MCF 10A (cell line): ENCODE results near the gene ING1. TPM values are rescaled to one million over a fixed set of nuclear protein-coding genes. Genes with fewer than 3 reads are reported as not detected.

Experiments
- BruUV-seq: library from RNA; stranded (reverse); fragments of 400-500 nt; replicated peaks from 2 replicates; lab custom pipeline; 2021; lab: Mats Ljungman, UMichigan
- CTCF ChIA-PET: fragments of 300-600 bp; sonication (Branson Sonifier 250); formaldehyde crosslinking; extraction: SDS; loops from one replicate; lab custom pipeline; 2021; ENCODE audit warnings: antibody characterized with exemption, inconsistent platforms; lab: Yijun Ruan, JAX
- POLR2A ChIA-PET: fragments of 300-600, 350-650 bp; sonication (Branson Sonifier 250); formaldehyde crosslinking; extraction: SDS; loops from one replicate; lab custom pipeline; 2020; ENCODE audit warnings: antibody characterized with exemption, inconsistent platforms; lab: Yijun Ruan, JAX
- DNase-seq: peaks from one replicate; pipeline ENCODE4 v3.0.0-alpha.2; 2018; ENCODE audit not compliant: unreplicated experiment
- H3K27ac Mint-ChIP-seq: one replicate; pipeline ENCODE4 v1.8.0; 2022; ENCODE audit warnings: mild to moderate bottlenecking, low read depth, mixed read lengths; ENCODE audit not compliant: unreplicated experiment
- H3K27me3 Mint-ChIP-seq: one replicate; pipeline ENCODE4 v1.8.0; 2022; ENCODE audit warnings: mixed read lengths; ENCODE audit not compliant: insufficient read depth, unreplicated experiment
- H3K36me3 Mint-ChIP-seq: one replicate; pipeline ENCODE4 v1.8.0; 2022; ENCODE audit warnings: mild to moderate bottlenecking, moderate library complexity, mixed read lengths; ENCODE audit not compliant: insufficient read depth, unreplicated experiment
- H3K4me1 Mint-ChIP-seq: one replicate; pipeline ENCODE4 v1.8.0; 2022; ENCODE audit warnings: mixed read lengths; ENCODE audit not compliant: insufficient read depth, unreplicated experiment
- H3K4me3 Mint-ChIP-seq: one replicate; pipeline ENCODE4 v1.8.0; 2022; ENCODE audit warnings: mild to moderate bottlenecking, moderate library complexity, mixed read lengths; ENCODE audit not compliant: unreplicated experiment
- H3K9me3 Mint-ChIP-seq: one replicate; pipeline ENCODE4 v1.8.0; 2022; ENCODE audit warnings: mixed read lengths; ENCODE audit not compliant: unreplicated experiment
- intact Hi-C: fragments of 100-400 bp; cut with micrococcal nuclease; formaldehyde crosslinking; loops from 2 replicates; pipeline ENCODE4 v1.14.1; 2022
- total RNA-seq: library from RNA; stranded (reverse); gene quantifications from 2 replicates; pipeline ENCODE4 v1.2.3, GENCODE V29; 2022
- TF ChIP-seq, protein P1 (sequence below): fragments of 200-600 bp; IDR thresholded peaks from one replicate; pipeline ENCODE4 v1.8.0; 2022; ENCODE audit warnings: antibody characterized with exemption, mild to moderate bottlenecking; ENCODE audit not compliant: unreplicated experiment

Gene ING1
- total RNA-seq, 1 experiment from 2014 or later: 10.0 TPM

DNA sequence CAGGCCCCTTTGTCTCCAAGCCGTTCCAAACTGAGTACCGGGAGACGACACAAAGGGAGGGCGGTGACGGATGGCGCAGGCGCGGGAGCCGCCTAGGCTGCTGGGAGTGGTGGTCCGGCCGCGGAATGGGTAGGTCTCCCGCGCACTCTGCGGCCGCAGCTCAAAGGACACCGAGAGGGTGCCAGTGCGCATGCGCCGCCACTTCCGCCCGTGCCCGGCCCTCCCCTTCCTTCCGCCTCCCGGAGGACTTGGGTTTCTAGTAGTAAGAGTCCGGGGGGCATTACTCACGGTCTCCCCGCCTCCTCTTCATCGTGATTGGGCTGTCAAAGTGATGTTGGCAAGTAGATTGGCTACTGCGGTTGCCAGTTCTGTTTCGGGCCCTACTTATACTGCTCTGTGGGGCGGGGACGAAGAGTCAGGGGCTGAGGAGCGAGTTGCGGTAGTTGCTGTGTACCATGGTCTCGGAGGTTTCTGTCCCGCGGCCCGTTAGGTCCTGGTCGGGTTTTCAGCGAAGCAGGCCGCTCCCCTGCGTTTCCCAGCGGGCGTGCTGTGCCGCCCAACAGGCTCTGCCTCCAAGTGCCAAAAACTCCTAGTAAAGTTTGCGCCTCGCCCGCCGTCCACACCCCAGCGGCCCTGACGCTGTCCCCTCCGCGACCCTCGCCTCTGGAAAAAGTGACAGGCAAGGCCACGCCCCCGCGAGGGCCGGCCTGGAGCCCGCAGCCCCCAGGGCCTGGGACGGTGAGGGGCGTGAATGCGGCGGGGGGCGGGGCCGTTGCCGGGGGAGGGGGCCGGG is 455 bp upstream of the ING1 start:
- ChIA-PET POLR2A (interaction anchor here (0.5 to 2.7 kb wide), 14 partner anchors 9 to 1997 kb away, joined by 3 to 34 read pairs (median 6); partner anchors contain the start of genes ANKRD10, NAXD and RAB20), CTCF (interaction anchor here (0.6 to 0.9 kb wide), 2 partner anchors 35 to 195 kb away, joined by 3 read pairs; no protein-coding TSS in a partner anchor)
- H3K4me3 Mint-ChIP-seq: peak overlapping the region; percentile 92
- intact Hi-C loops: loop anchor here (1.0 to 10.0 kb wide), 2 partner anchors 97 to 342 kb away; no protein-coding TSS in a partner anchor
- TF ChIP-seq, protein P1, sequence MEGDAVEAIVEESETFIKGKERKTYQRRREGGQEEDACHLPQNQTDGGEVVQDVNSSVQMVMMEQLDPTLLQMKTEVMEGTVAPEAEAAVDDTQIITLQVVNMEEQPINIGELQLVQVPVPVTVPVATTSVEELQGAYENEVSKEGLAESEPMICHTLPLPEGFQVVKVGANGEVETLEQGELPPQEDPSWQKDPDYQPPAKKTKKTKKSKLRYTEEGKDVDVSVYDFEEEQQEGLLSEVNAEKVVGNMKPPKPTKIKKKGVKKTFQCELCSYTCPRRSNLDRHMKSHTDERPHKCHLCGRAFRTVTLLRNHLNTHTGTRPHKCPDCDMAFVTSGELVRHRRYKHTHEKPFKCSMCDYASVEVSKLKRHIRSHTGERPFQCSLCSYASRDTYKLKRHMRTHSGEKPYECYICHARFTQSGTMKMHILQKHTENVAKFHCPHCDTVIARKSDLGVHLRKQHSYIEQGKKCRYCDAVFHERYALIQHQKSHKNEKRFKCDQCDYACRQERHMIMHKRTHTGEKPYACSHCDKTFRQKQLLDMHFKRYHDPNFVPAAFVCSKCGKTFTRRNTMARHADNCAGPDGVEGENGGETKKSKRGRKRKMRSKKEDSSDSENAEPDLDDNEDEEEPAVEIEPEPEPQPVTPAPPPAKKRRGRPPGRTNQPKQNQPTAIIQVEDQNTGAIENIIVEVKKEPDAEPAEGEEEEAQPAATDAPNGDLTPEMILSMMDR: no peak
- H3K36me3 Mint-ChIP-seq: peaks cover 19% of the 10 kb centered on the region
- no peaks in the 10 kb centered on the region for H3K27me3 Mint-ChIP-seq
- peak; percentile 99 for DNase-seq
- BruUV-seq: no TSS peak
- no peaks in the 10 kb centered on the region for H3K4me1 Mint-ChIP-seq
- no peaks in the 10 kb centered on the region for H3K9me3 Mint-ChIP-seq
- H3K27ac Mint-ChIP-seq: peak overlapping the region; percentile 96

DNA sequence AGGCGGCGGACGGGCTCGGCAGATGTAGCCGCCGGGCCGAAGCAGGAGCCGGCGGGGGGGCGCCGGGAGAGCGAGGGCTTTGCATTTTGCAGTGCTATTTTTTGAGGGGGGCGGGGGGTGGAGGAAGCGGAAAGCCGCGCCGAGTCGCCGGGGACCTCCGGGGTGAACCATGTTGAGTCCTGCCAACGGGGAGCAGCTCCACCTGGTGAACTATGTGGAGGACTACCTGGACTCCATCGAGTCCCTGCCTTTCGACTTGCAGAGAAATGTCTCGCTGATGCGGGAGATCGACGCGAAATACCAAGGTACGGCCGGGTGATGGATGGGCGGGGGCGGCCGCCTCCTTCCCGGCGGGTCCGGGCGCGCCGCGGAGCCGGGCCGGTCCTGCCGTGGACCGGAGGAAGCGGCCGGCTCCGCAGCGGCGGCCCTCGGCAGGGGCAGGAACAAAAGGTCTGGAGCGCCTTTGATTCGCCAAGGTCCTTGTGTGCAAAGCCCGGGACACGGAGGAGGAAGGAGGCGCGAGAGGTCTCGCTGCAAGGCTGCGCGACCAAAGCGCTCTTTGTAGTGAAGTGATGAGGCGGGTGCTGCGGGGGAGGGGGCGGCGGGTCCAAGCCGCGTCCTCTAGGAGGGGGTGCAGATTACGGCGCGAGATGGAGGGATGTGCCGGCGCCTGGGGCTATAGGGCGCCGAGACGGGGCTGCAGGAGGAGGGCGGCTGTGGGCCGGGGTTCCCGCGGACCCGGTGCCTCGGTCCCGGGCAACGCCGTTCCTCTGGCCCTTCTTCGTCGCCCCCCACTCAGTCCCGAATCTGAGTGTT is 689 bp downstream of the ING1 start:
- H3K27me3 Mint-ChIP-seq: no peaks in the 10 kb centered on the region
- CTCF ChIA-PET: interaction anchor here (0.8 to 1.5 kb wide), 2 partner anchors 9 to 31 kb away, joined by 3 to 6 read pairs; no protein-coding TSS in a partner anchor
- no TSS peak for BruUV-seq
- peak overlapping the region; percentile 92 for H3K4me3 Mint-ChIP-seq
- H3K36me3 Mint-ChIP-seq: peaks cover 19% of the 10 kb centered on the region
- peak; percentile 48 for DNase-seq
- intact Hi-C loops: loop anchor here (1.0 to 10.0 kb wide), 3 partner anchors 98 to 341 kb away; partner anchors contain the start of gene ANKRD10
- H3K27ac Mint-ChIP-seq: peak overlapping the region; percentile 91
- TF ChIP-seq, protein P1: no peak
- H3K9me3 Mint-ChIP-seq: no peaks in the 10 kb centered on the region
- no peaks in the 10 kb centered on the region for H3K4me1 Mint-ChIP-seq
- POLR2A ChIA-PET: interaction anchor here (0.7 to 5.4 kb wide), 10 partner anchors 9 to 200 kb away, joined by 3 to 125 read pairs (median 6); partner anchors contain the start of genes ANKRD10, CARS2 and NAXD

DNA sequence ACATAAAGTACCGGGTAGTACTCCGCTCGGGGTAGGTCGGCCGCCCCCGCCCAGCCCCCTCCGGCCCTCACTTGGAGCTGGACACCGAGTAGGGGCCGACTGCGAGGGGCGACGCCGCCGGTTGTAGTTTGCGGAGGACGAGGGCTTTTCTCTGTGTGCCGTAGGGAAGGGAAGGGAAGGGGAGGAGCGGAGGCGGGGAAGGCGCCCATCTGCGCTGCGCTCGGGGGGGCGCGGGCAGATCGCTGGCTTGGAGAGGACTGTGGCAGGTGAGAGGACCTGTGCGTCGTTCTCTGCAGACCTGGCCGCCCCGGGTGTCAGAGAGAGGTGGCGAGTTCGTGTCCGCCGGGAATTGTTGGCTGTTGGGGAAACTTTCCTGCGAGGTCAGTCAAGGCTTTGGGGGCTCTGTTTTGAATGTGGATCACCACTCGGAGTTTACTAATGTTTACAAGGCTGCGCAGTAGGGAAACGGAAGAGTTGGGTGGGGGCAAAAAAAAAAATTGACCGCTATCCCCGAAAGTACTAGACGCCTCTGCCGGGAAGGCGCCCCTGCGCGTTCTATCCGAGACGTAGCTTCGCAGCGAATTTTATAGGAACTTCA is 1.4 kb downstream of the ING1 start:
- peak; percentile 49 for DNase-seq
- H3K4me3 Mint-ChIP-seq: peak overlapping the region; percentile 92
- BruUV-seq: TSS peak; percentile 60
- TF ChIP-seq, protein P1: no peak
- H3K36me3 Mint-ChIP-seq: peaks cover 25% of the 10 kb centered on the region
- no peaks in the 10 kb centered on the region for H3K27me3 Mint-ChIP-seq
- intact Hi-C loops: loop anchor here (1.0 to 10.0 kb wide), 4 partner anchors 104 to 340 kb away; partner anchors contain the start of gene ANKRD10
- no peaks in the 10 kb centered on the region for H3K4me1 Mint-ChIP-seq
- ChIA-PET CTCF (interaction anchor here (0.6 to 1.5 kb wide), 3 partner anchors 31 to 118 kb away, joined by 3 to 6 read pairs (median 4); no protein-coding TSS in a partner anchor), POLR2A (interaction anchor here (0.5 to 5.4 kb wide), 32 partner anchors 9 to 1799 kb away, joined by 3 to 125 read pairs (median 4); partner anchors contain the start of genes ANKRD10, CARS2, NAXD and RAB20)
- no peaks in the 10 kb centered on the region for H3K9me3 Mint-ChIP-seq
- peak overlapping the region; percentile 91 for H3K27ac Mint-ChIP-seq
